ENCODE measurements around the gene PADI2. TPM values are rescaled to one million over a fixed set of nuclear protein-coding genes. Genes with fewer than 3 reads are reported as not detected.

The PADI2 gene
- total RNA-seq, 1 donor from 2014 or later: 8.6 TPM

GRCh38 chr1:17139637-17140036 is 20.4 kb upstream of the PADI2 start:
- no peak for DNase-seq (ENCODE audit: low spot score)

GRCh38 chr1:17137441-17137840 is 18.2 kb upstream of the PADI2 start:
- no peak for DNase-seq (ENCODE audit: low spot score)

GRCh38 chr1:17136936-17137335 is 17.7 kb upstream of the PADI2 start:
- no peak for DNase-seq (ENCODE audit: low spot score)

GRCh38 chr1:17136145-17136544 is 16.9 kb upstream of the PADI2 start:
- no peak for DNase-seq (ENCODE audit: low spot score)

GRCh38 chr1:17135530-17135929 is 16.3 kb upstream of the PADI2 start:
- no peak for DNase-seq (ENCODE audit: low spot score)

- DNase-seq (ENCODE audit: low spot score): no peak
Observed at GRCh38 chr1:17134724-17135123, 15.5 kb upstream of the PADI2 start.

GRCh38 chr1:17134034-17134433 is 14.8 kb upstream of the PADI2 start:
- DNase-seq (ENCODE audit: low spot score): no peak

- no peak for DNase-seq (ENCODE audit: low spot score)
Observed at GRCh38 chr1:17130138-17130635, 10.9 kb upstream of the PADI2 start.

- DNase-seq (ENCODE audit: low spot score): peak; percentile 40
Observed at GRCh38 chr1:17128361-17128760, 9.1 kb upstream of the PADI2 start.

- peak; percentile 86 for DNase-seq (ENCODE audit: low spot score)
Observed at GRCh38 chr1:17125756-17126237, 6.5 kb upstream of the PADI2 start.

- no peak for DNase-seq (ENCODE audit: low spot score)
Observed at GRCh38 chr1:17123196-17124045, 4.2 kb upstream of the PADI2 start.

- DNase-seq (ENCODE audit: low spot score): no peak
Observed at GRCh38 chr1:17122521-17123164, 3.4 kb upstream of the PADI2 start.

- no peak for DNase-seq (ENCODE audit: low spot score)
Observed at GRCh38 chr1:17121881-17122280, 2.6 kb upstream of the PADI2 start.

- no peak for DNase-seq (ENCODE audit: low spot score)
Observed at GRCh38 chr1:17120962-17121837, 1.9 kb upstream of the PADI2 start.

- DNase-seq (ENCODE audit: low spot score): no peak
Observed at GRCh38 chr1:17120481-17120877, 1.2 kb upstream of the PADI2 start.

GRCh38 chr1:17119773-17120480 is 676 bp upstream of the PADI2 start:
- DNase-seq (ENCODE audit: low spot score): no peak

- DNase-seq (ENCODE audit: low spot score): no peak
Observed at GRCh38 chr1:17118706-17119075, 560 bp downstream of the PADI2 start.

GRCh38 chr1:17118268-17118667 is 983 bp downstream of the PADI2 start:
- no peak for DNase-seq (ENCODE audit: low spot score)

GRCh38 chr1:17117451-17118265 is 1.6 kb downstream of the PADI2 start:
- DNase-seq (ENCODE audit: low spot score): no peak

- no peak for DNase-seq (ENCODE audit: low spot score)
Observed at GRCh38 chr1:17116643-17117042, 2.6 kb downstream of the PADI2 start.

- no peak for DNase-seq (ENCODE audit: low spot score)
Observed at GRCh38 chr1:17113963-17114362, 5.3 kb downstream of the PADI2 start.
